Kidney epithelial cell (primary cell): ENCODE results near the gene DUSP12. TPM values are rescaled to one million over a fixed set of nuclear protein-coding genes. Genes with fewer than 3 reads are reported as not detected.
"Not testable (repeated sequence)": the region's sequence is repeated elsewhere in the genome, so short reads cannot be mapped to it uniquely, and the experiment has no call there.

Source experiments
- DNase-seq: peaks from one replicate; pipeline ENCODE4 v3.0.0-alpha.2; 2010; ENCODE audit warnings: low read depth
- H3K27me3 ChIP-seq: 2 replicates; pipeline ENCODE4 v1.6.0; 2011; ENCODE audit warnings: low read length; ENCODE audit not compliant: control insufficient read depth, insufficient read depth
- H3K36me3 ChIP-seq: 2 replicates; pipeline ENCODE4 v1.5.1; 2011; ENCODE audit warnings: low read length; ENCODE audit not compliant: control insufficient read depth, insufficient read depth
- H3K4me3 ChIP-seq: 2 replicates; pipeline ENCODE4 v1.5.1; 2011; ENCODE audit warnings: low read depth, mild to moderate bottlenecking, control low read depth, low read length
- CTCF ChIP-seq: IDR thresholded peaks from 2 replicates; pipeline ENCODE4 v1.5.1; 2011; ENCODE audit warnings: mild to moderate bottlenecking, moderate library complexity, low read length, control low read depth, inconsistent platforms; ENCODE audit not compliant: insufficient read depth, poor library complexity, severe bottlenecking
- total RNA-seq: library from RNA; depleted of rRNA; stranded (reverse); fragments of >200 nt; gene quantifications from 2 replicates; pipeline ENCODE4 v1.2.3, GENCODE V29; 2015

Gene DUSP12
- total RNA-seq, 1 donor from 2014 or later: 48.0 TPM

- H3K27me3 ChIP-seq: no peaks in the 10 kb centered on the region
- no peak for DNase-seq
- H3K4me3 ChIP-seq: no peak overlapping the region
- TF ChIP-seq CTCF: no peak
- H3K36me3 ChIP-seq: no peaks in the 10 kb centered on the region
Measured at GRCh38 chr1:161720422-161720821, 29.2 kb upstream of the DUSP12 start.

GRCh38 chr1:161720956-161721737 lies 28.4 kb upstream of the DUSP12 start, which contains the start of gene FCRLB:
Gene FCRLB (plus strand): TSS chr1:161721544. CDS start chr1:161722673, 1,129 bp downstream.
- no peak for DNase-seq
- no peaks in the 10 kb centered on the region for H3K27me3 ChIP-seq
- H3K4me3 ChIP-seq: no peak within 1 kb of the TSS
- TF ChIP-seq CTCF: no peak
- no peaks in the 10 kb centered on the region for H3K36me3 ChIP-seq

GRCh38 chr1:161721738-161722343 lies 27.7 kb upstream of the DUSP12 start:
- Histone ChIP-seq H3K36me3 (no peaks in the 10 kb centered on the region), H3K4me3 (no peak overlapping the region), H3K27me3 (no peaks in the 10 kb centered on the region)
- no peak for TF ChIP-seq CTCF
- DNase-seq: no peak

GRCh38 chr1:161722406-161722805 lies 27.2 kb upstream of the DUSP12 start:
- H3K27me3 ChIP-seq: no peaks in the 10 kb centered on the region
- no peaks in the 10 kb centered on the region for H3K36me3 ChIP-seq
- DNase-seq: no peak
- TF ChIP-seq CTCF: no peak
- H3K4me3 ChIP-seq: no peak overlapping the region

- no peaks in the 10 kb centered on the region for H3K27me3 ChIP-seq
- DNase-seq: no peak
- TF ChIP-seq CTCF: no peak
- no peak overlapping the region for H3K4me3 ChIP-seq
- H3K36me3 ChIP-seq: no peaks in the 10 kb centered on the region
Measured at GRCh38 chr1:161723459-161724141, 26.0 kb upstream of the DUSP12 start.

- H3K27me3 ChIP-seq, H3K36me3 ChIP-seq, DNase-seq: not testable (repeated sequence)
- H3K4me3 ChIP-seq: peak overlapping the region; percentile 83
Measured at GRCh38 chr1:161725258-161725907, 24.2 kb upstream of the DUSP12 start.
